H9 (cell line): ENCODE results near the gene GHRL. TPM values are rescaled to one million over a fixed set of nuclear protein-coding genes. Genes with fewer than 3 reads are reported as not detected.

Source experiments
- DNase-seq: peaks from one replicate; pipeline ENCODE4 v3.0.0-alpha.2; 2017
- H2AFZ ChIP-seq: one replicate; pipeline ENCODE4 v1.6.1; 2013; ENCODE audit warnings: mild to moderate bottlenecking, low read length, control low read depth, moderate library complexity
- H2AK5ac ChIP-seq: 2 replicates; pipeline ENCODE4 v1.6.1; 2013; ENCODE audit warnings: low read length, control low read depth, mixed read lengths; ENCODE audit not compliant: insufficient read length
- H2BK120ac ChIP-seq: one replicate; pipeline ENCODE4 v1.6.1; 2013; ENCODE audit warnings: low read depth, mild to moderate bottlenecking, low read length, control low read depth, inconsistent platforms; ENCODE audit not compliant: poor library complexity, severe bottlenecking
- H2BK12ac ChIP-seq: 2 replicates; pipeline ENCODE4 v1.6.1; 2013; ENCODE audit warnings: low read length, control low read depth, mixed read lengths, low read depth; ENCODE audit not compliant: insufficient read length
- H2BK15ac ChIP-seq: 2 replicates; pipeline ENCODE4 v1.6.1; 2013; ENCODE audit warnings: low read depth, low read length, control low read depth
- H2BK20ac ChIP-seq: one replicate; pipeline ENCODE4 v1.6.1; 2013; ENCODE audit warnings: low read depth, mild to moderate bottlenecking, low read length, control low read depth, inconsistent platforms; ENCODE audit not compliant: poor library complexity, severe bottlenecking
- H2BK5ac ChIP-seq: 2 replicates; pipeline ENCODE4 v1.6.1; 2013; ENCODE audit warnings: low read length, control low read depth, mixed read lengths; ENCODE audit not compliant: insufficient read length
- H3K14ac ChIP-seq: 2 replicates; pipeline ENCODE4 v1.6.1; 2013; ENCODE audit warnings: low read length, control low read depth; ENCODE audit not compliant: insufficient read depth
- H3K18ac ChIP-seq: 2 replicates; pipeline ENCODE4 v1.6.1; 2013; ENCODE audit warnings: low read depth, mild to moderate bottlenecking, mixed read lengths, low read length, control low read depth; ENCODE audit not compliant: insufficient read length
- H3K23ac ChIP-seq: 2 replicates; pipeline ENCODE4 v1.6.1; 2013; ENCODE audit warnings: low read length, control low read depth, mixed read lengths, low read depth; ENCODE audit not compliant: insufficient read length
- H3K23me2 ChIP-seq: 2 replicates; pipeline ENCODE4 v1.6.1; 2013; ENCODE audit warnings: low read depth, mild to moderate bottlenecking, mixed read lengths, low read length, control low read depth; ENCODE audit not compliant: insufficient read length, poor library complexity, severe bottlenecking
- H3K27ac ChIP-seq: 2 replicates; pipeline ENCODE4 v1.5.1; 2013; ENCODE audit warnings: low read length, control low read depth, mixed read lengths, low read depth; ENCODE audit not compliant: insufficient read length
- H3K27me3 ChIP-seq: 2 replicates; pipeline ENCODE4 v1.6.1; 2013; ENCODE audit warnings: low read length, control low read depth, inconsistent platforms; ENCODE audit not compliant: insufficient read depth
- H3K4ac ChIP-seq: 2 replicates; pipeline ENCODE4 v1.6.1; 2013; ENCODE audit warnings: low read depth, mild to moderate bottlenecking, control low read depth, inconsistent platforms, low read length, moderate library complexity
- H3K4me1 ChIP-seq: 2 replicates; pipeline ENCODE4 v1.6.1; 2013; ENCODE audit warnings: low read length, control low read depth, inconsistent platforms; ENCODE audit not compliant: insufficient read depth
- H3K4me2 ChIP-seq: 2 replicates; pipeline ENCODE4 v1.6.1; 2013; ENCODE audit warnings: low read length, control low read depth, mixed read lengths; ENCODE audit not compliant: insufficient read length, insufficient read depth
- H3K56ac ChIP-seq: 2 replicates; pipeline ENCODE4 v1.6.1; 2013; ENCODE audit warnings: low read depth, mild to moderate bottlenecking, mixed read lengths, low read length, control low read depth; ENCODE audit not compliant: insufficient read length
- H3K79me1 ChIP-seq: 2 replicates; pipeline ENCODE4 v1.6.1; 2013; ENCODE audit warnings: low read depth, mild to moderate bottlenecking, moderate library complexity, low read length, control low read depth, inconsistent platforms; ENCODE audit not compliant: insufficient read depth, poor library complexity, severe bottlenecking
- H3K79me2 ChIP-seq: 2 replicates; pipeline ENCODE4 v1.6.1; 2013; ENCODE audit warnings: low read length, control low read depth, inconsistent platforms; ENCODE audit not compliant: insufficient read depth
- H3K9ac ChIP-seq: 2 replicates; pipeline ENCODE4 v1.6.1; 2013; ENCODE audit warnings: low read length, control low read depth, mixed read lengths; ENCODE audit not compliant: insufficient read length; ENCODE audit errors: extremely low read depth
- H3K9me3 ChIP-seq: one replicate; pipeline ENCODE4 v1.6.1; 2013; ENCODE audit warnings: low read depth, low read length, inconsistent platforms; ENCODE audit not compliant: control insufficient read depth
- H3T11ph ChIP-seq: one replicate; pipeline ENCODE4 v1.6.1; 2013; ENCODE audit warnings: mild to moderate bottlenecking, low read length, control low read depth, inconsistent platforms
- H4K20me1 ChIP-seq: one replicate; pipeline ENCODE4 v1.6.1; 2013; ENCODE audit not compliant: control insufficient read depth, insufficient read length, insufficient read depth
- H4K5ac ChIP-seq: 2 replicates; pipeline ENCODE4 v1.6.1; 2013; ENCODE audit warnings: low read depth, mild to moderate bottlenecking, mixed read lengths, low read length, control low read depth; ENCODE audit not compliant: insufficient read length
- H4K8ac ChIP-seq: replicated peaks from 2 replicates; pipeline ENCODE4 v1.6.1; 2013; ENCODE audit warnings: low read length, control low read depth, mixed read lengths, low read depth; ENCODE audit not compliant: insufficient read length
- H4K91ac ChIP-seq: 2 replicates; pipeline ENCODE4 v1.6.1; 2013; ENCODE audit warnings: low read depth, mild to moderate bottlenecking, moderate library complexity, mixed read lengths, low read length, control low read depth; ENCODE audit not compliant: insufficient read length
- H3K27ac Mint-ChIP-seq, 3 experiments: 2 replicates in 2 of 3; 3 replicates in 1 of 3; pipeline ENCODE4 v1.8.0; 2020 to 2021; ENCODE audit warnings: mixed read lengths in 3 of 3, mild to moderate bottlenecking in 1 of 3, moderate library complexity in 1 of 3
- H3K27me3 Mint-ChIP-seq: 2 replicates; pipeline ENCODE4 v1.8.0; 2021; ENCODE audit warnings: low read depth, mild to moderate bottlenecking, moderate library complexity, mixed read lengths
- H3K36me3 Mint-ChIP-seq, 3 experiments: 2 replicates in 2 of 3; 3 replicates in 1 of 3; pipeline ENCODE4 v1.8.0; 2020 to 2021; ENCODE audit warnings: low read depth in 3 of 3, mixed read lengths in 3 of 3; ENCODE audit not compliant: insufficient read depth in 1 of 3
- H3K4me1 Mint-ChIP-seq, 2 experiments: 2 replicates each; pipeline ENCODE4 v1.8.0; 2020; ENCODE audit warnings: mixed read lengths in 2 of 2
- H3K4me3 Mint-ChIP-seq, 2 experiments: 2 replicates in 1 of 2; 3 replicates in 1 of 2; pipeline ENCODE4 v1.8.0; 2020 to 2021; ENCODE audit warnings: mild to moderate bottlenecking in 2 of 2, mixed read lengths in 2 of 2, moderate library complexity in 1 of 2
- H3K9me3 Mint-ChIP-seq, 2 experiments: 2 replicates in 1 of 2; 3 replicates in 1 of 2; pipeline ENCODE4 v1.8.0; 2020; ENCODE audit warnings: mild to moderate bottlenecking in 2 of 2, mixed read lengths in 2 of 2, moderate library complexity in 1 of 2
- CTCF ChIP-seq: fragments of 200-600 bp; sonication (generic); conservative IDR thresholded peaks from 3 replicates; pipeline ENCODE4 v1.8.0; 2021; ENCODE audit warnings: antibody characterized with exemption, mild to moderate bottlenecking
- whole genome bisulfite sequencing: extraction: QIAGEN DNeasy Blood & Tissue Kit; methylation state at CpG from one replicate; pipeline ENCODE4 v1.1.7; 2013; ENCODE audit warnings: missing lambda C conversion rate, low lambda C conversion rate, mixed read lengths; ENCODE audit not compliant: insufficient read length; ENCODE audit errors: extremely low coverage; 5-methylcytosine and 5-hydroxymethylcytosine counted together
- total RNA-seq: library from RNA; stranded (reverse); gene quantifications from 2 replicates; pipeline ENCODE4 v1.2.1, GENCODE V29; 2021

The GHRL gene
- total RNA-seq, 1 experiment from 2014 or later = 1.3 TPM

DNA sequence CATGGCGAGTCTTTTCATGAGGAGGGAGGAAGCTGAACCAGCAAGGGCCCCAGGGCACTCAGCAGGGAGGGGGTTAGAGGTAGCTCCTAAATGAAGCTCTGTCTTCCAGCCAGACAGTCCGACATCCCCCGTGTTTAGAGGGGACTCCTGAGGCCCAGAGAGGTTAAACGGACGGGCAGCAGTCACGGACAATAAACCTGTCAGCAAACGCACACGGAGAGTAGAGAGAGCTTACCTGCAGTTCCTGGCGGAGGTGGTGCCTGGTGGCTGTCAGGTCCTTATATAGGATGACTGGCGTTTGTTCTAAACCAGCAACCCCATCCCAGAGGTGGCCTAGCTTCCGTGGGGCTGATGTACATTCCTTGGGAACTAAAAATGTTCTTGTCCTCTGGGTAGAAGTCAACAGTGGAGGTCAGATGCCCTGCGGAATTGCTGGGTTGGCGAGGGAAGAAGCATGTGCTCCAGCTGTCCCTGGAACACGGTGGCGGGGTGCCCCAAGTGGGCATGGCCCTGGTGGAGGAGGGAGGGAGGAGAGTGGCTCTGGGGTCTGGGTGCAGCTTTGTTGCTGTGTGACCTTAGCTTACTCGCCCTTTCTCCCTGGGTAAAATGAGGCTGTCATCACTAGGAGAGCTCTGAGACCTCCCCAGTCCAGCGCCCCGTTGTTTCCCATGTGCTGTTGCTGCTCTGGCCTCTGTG lies 2.1 kb downstream of the GHRL start:
- Histone ChIP-seq H4K5ac (no peak overlapping the region), H2BK15ac (no peak overlapping the region), H2AK5ac (no peak overlapping the region), H3K9ac (no peak overlapping the region), H3K4ac (no peak overlapping the region), H3K79me1 (no peaks in the 10 kb centered on the region), H2BK5ac (no peak overlapping the region), H4K20me1 (no peaks in the 10 kb centered on the region), H3K79me2 (no peaks in the 10 kb centered on the region), H3K56ac (no peak overlapping the region), H2AFZ (no peak overlapping the region), H3K4me1 (0 out of 2 replicates have a peak, but pooled peaks cover 1% of the 10 kb centered on the region), H3K14ac (no peak overlapping the region), H3K9me3 (no peaks in the 10 kb centered on the region), H4K91ac (no peak overlapping the region), H3K4me2 (no peak overlapping the region), H3T11ph (no peak overlapping the region), H3K23me2 (no peaks in the 10 kb centered on the region), H4K8ac (no peak overlapping the region), H3K27me3 (no peaks in the 10 kb centered on the region), H3K18ac (no peak overlapping the region), H3K27ac (no peak overlapping the region), H2BK12ac (no peak overlapping the region), H3K23ac (no peak overlapping the region), H2BK20ac (no peak overlapping the region), H2BK120ac (no peak overlapping the region)
- Mint-ChIP-seq H3K27me3 (no peaks in the 10 kb centered on the region), H3K4me1 (peaks cover 16 to 18% of the 10 kb centered on the region in 2 experiments), H3K9me3 (no peaks in the 10 kb centered on the region), H3K4me3 (no peak overlapping the region), H3K27ac (peak overlapping the region; percentile 9 to 83 (median 48); a peak in 3 of 7 replicates), H3K36me3 (peaks cover 8 to 44% (median 17%) of the 10 kb centered on the region in 3 experiments; a peak in 6 of 7 replicates)
- TF ChIP-seq CTCF = no peak
- WGBS = no CpG with 5 or more reads among the region's 18 CpGs
- no peak for DNase-seq
